Measurements from ENCODE around the gene C4orf54. TPM values are rescaled to one million over a fixed set of nuclear protein-coding genes. Genes with fewer than 3 reads are reported as not detected.

Gene C4orf54
- total RNA-seq, 1 experiment from 2014 or later = not detected

GRCh38 chr4:99625369-99625768, 32.3 kb downstream of the C4orf54 start:
- Histone ChIP-seq H3K4me1 (ENCODE audit: control insufficient read depth, insufficient read depth, low read length) (no peaks in the 10 kb centered on the region), H3K4me3 (ENCODE audit: low read depth in 2 of 2, low read length in 2 of 2) (no peak overlapping the region), H3K9me3 (ENCODE audit: control insufficient read depth, insufficient read depth, low read depth, low read length) (no peaks in the 10 kb centered on the region), H3K27me3 (ENCODE audit: control insufficient read depth, insufficient read depth, low read length) (no peaks in the 10 kb centered on the region), H3K36me3 (ENCODE audit: control insufficient read depth, insufficient read depth, low read length) (no peaks in the 10 kb centered on the region), H3K27ac (ENCODE audit: low read length) (no peak overlapping the region)
- in situ Hi-C loops (cut with HindIII; ENCODE audit: low pct_unique_long_range_greater_than_20kb, low sequenced_read_pairs) = no loop called here
- DNase-seq (ENCODE audit: low read depth, low spot score) (no peak), ATAC-seq (no peak)
- CTCF ChIA-PET = no interaction called here
- TF ChIP-seq REST (IDR thresholded peaks at IDR 0.05; ENCODE audit: insufficient read depth in 1 of 2, low read depth in 2 of 2, low read length in 1 of 2) (no peak), TCF7L2 (IDR thresholded peaks at IDR 0.05; ENCODE audit: low read depth, low read length) (no peak), SIN3A (IDR thresholded peaks at IDR 0.05; ENCODE audit: borderline replicate concordance, insufficient read depth, low read depth, low read length) (no peak), POLR2AphosphoS5 (IDR thresholded peaks at IDR 0.05; ENCODE audit: low read depth, low read length) (no peak)
- TF ChIP-seq, protein P1, sequence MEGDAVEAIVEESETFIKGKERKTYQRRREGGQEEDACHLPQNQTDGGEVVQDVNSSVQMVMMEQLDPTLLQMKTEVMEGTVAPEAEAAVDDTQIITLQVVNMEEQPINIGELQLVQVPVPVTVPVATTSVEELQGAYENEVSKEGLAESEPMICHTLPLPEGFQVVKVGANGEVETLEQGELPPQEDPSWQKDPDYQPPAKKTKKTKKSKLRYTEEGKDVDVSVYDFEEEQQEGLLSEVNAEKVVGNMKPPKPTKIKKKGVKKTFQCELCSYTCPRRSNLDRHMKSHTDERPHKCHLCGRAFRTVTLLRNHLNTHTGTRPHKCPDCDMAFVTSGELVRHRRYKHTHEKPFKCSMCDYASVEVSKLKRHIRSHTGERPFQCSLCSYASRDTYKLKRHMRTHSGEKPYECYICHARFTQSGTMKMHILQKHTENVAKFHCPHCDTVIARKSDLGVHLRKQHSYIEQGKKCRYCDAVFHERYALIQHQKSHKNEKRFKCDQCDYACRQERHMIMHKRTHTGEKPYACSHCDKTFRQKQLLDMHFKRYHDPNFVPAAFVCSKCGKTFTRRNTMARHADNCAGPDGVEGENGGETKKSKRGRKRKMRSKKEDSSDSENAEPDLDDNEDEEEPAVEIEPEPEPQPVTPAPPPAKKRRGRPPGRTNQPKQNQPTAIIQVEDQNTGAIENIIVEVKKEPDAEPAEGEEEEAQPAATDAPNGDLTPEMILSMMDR (IDR thresholded peaks at IDR 0.05) = no peak
- intact Hi-C loops (cut with micrococcal nuclease; ENCODE audit: unreplicated experiment) = no loop called here
- POLR2A ChIA-PET = no interaction called here
- BruUV-seq (replicated peaks) = no TSS peak

DNA sequence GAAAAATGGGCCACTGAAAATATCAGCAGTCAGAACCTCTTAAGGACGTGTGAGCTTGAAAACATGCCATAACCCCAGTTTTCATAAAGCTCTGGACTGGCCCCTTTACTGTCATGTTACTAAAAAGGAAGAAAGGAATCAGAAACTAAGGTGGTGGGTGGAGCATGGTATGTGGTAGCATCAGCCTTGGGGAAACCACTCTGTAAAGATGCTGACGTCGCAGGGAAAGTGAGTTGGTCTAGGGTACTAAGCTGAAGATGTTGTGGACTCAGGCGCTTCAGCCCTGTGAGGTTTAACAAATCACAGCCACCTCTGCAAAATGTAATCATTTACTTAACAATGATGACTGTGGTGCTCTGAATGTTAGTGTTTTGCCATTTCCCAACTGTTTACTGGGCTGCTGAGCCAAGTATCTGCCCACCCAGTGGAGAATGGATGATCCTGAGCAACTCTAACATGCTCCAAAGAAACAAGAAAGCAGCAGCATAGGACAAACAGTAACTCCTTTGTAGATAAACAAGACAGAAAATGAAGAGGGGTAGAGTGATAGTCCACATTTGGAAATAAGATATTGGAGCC, 33.4 kb downstream of the C4orf54 start:
- in situ Hi-C loops (cut with HindIII; ENCODE audit: low pct_unique_long_range_greater_than_20kb, low sequenced_read_pairs) (no loop called here), intact Hi-C loops (cut with micrococcal nuclease; ENCODE audit: unreplicated experiment) (no loop called here)
- no peak for TF ChIP-seq TCF7L2 (IDR thresholded peaks at IDR 0.05; ENCODE audit: low read depth, low read length)
- POLR2A ChIA-PET = no interaction called here
- Histone ChIP-seq H3K36me3 (ENCODE audit: control insufficient read depth, insufficient read depth, low read length) (no peaks in the 10 kb centered on the region), H3K27me3 (ENCODE audit: control insufficient read depth, insufficient read depth, low read length) (no peaks in the 10 kb centered on the region), H3K9me3 (ENCODE audit: control insufficient read depth, insufficient read depth, low read depth, low read length) (no peaks in the 10 kb centered on the region), H3K4me1 (ENCODE audit: control insufficient read depth, insufficient read depth, low read length) (no peaks in the 10 kb centered on the region), H3K4me3 (ENCODE audit: low read depth in 2 of 2, low read length in 2 of 2) (no peak overlapping the region), H3K27ac (ENCODE audit: low read length) (no peak overlapping the region)
- DNase-seq (ENCODE audit: low read depth, low spot score) = no peak
- no TSS peak for BruUV-seq (replicated peaks)
- CTCF ChIA-PET = no interaction called here
- ATAC-seq = no peak

GRCh38 chr4:99622341-99622740, 35.3 kb downstream of the C4orf54 start:
- Histone ChIP-seq H3K36me3 (ENCODE audit: control insufficient read depth, insufficient read depth, low read length) (no peaks in the 10 kb centered on the region), H3K4me3 (ENCODE audit: low read depth in 2 of 2, low read length in 2 of 2) (no peak overlapping the region), H3K4me1 (ENCODE audit: control insufficient read depth, insufficient read depth, low read length) (no peaks in the 10 kb centered on the region), H3K27ac (ENCODE audit: low read length) (no peak overlapping the region), H3K27me3 (ENCODE audit: control insufficient read depth, insufficient read depth, low read length) (no peaks in the 10 kb centered on the region), H3K9me3 (ENCODE audit: control insufficient read depth, insufficient read depth, low read depth, low read length) (no peaks in the 10 kb centered on the region)
- ChIA-PET CTCF (no interaction called here), POLR2A (no interaction called here)
- in situ Hi-C loops (cut with HindIII; ENCODE audit: low pct_unique_long_range_greater_than_20kb, low sequenced_read_pairs) = no loop called here
- DNase-seq (ENCODE audit: low read depth, low spot score) = no peak
- BruUV-seq (replicated peaks) = no TSS peak
- no peak for TF ChIP-seq TCF7L2 (IDR thresholded peaks at IDR 0.05; ENCODE audit: low read depth, low read length)
- no peak for TF ChIP-seq SIN3A (IDR thresholded peaks at IDR 0.05; ENCODE audit: borderline replicate concordance, insufficient read depth, low read depth, low read length)
- TF ChIP-seq POLR2AphosphoS5 (IDR thresholded peaks at IDR 0.05; ENCODE audit: low read depth, low read length) = no peak
- no peak for TF ChIP-seq REST (IDR thresholded peaks at IDR 0.05; ENCODE audit: insufficient read depth in 1 of 2, low read depth in 2 of 2, low read length in 1 of 2)
- TF ChIP-seq, protein P1 (IDR thresholded peaks at IDR 0.05) = no peak
- intact Hi-C loops (cut with micrococcal nuclease; ENCODE audit: unreplicated experiment) = no loop called here
- ATAC-seq = no peak
